Stimulated activated CD8-positive, alpha-beta memory T cell treated with anti-CD3 and anti-CD28 coated beads, Interleukin-7, amount 100 ng/mL, for 48 hours (primary cell): Measurements from ENCODE around the gene PGLYRP3.
"Not testable (repeated sequence)": the region's sequence is repeated elsewhere in the genome, so short reads cannot be mapped to it uniquely, and the experiment has no call there.

Source experiments
- DNase-seq, 2 donors: peaks; one replicate each; pipeline ENCODE4 v3.0.0-alpha.2; 2020; ENCODE audit warnings: low read depth in 1 of 2; ENCODE audit errors: extremely low read depth in 1 of 2

Gene PGLYRP3

DNA sequence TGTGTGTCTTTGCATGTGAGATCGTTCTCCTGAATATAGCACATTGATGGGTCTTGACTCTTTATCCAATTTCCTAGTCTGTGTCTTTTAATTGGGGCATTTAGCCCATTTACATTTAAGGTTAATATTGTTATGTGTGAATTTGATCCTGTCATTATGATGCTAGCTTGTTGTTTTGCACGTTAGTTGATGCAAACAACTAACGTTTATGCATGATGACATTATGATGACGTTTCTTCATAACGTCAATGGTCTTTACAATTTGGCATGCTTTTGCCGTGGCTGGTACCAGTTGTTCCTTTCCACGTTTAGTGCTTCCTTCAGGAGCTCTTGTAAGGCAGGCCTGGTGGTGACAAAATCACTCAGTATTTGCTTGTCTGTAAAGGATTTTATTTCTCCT, 5.4 kb upstream of the PGLYRP3 start:
- not testable (repeated sequence) for DNase-seq

DNA sequence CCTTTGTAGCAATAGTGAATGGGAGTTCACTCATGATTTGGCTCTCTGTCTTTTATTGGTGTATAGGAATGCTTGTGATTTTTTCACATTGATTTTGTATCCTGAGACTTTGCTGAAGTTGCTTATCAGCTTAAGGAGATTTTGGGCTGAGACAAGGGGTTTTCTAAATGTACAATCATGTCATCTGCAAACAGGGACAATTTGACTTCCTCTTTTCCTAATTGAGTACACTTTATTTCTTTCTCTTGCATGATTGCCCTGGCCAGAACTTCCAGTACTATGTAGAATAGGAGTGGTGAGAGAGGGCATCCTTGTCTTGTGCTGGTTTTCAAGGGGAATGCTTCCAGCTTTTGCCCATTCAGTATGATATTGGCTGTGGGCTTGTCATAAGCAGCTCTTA, 3.3 kb upstream of the PGLYRP3 start:
- DNase-seq: not testable (repeated sequence)

DNA sequence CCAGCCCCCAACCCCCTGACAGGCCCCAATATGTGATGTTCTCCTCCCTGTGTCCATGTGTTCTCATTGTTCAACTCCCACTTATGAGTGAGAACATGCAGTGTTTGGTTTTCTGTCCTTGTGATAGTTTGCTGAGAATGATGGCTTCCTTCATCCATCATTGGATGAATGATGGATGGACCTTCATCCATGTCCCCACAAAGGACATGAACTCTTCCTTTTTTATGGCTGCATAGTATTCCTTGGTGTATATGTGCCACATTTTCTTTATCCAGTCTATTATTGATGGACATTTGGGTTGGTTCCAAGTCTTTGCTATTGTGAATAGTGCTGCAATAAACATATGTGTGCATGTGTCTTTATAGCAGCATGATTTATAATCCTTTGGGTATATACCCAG, 1.6 kb upstream of the PGLYRP3 start:
- DNase-seq: not testable (repeated sequence)

DNA sequence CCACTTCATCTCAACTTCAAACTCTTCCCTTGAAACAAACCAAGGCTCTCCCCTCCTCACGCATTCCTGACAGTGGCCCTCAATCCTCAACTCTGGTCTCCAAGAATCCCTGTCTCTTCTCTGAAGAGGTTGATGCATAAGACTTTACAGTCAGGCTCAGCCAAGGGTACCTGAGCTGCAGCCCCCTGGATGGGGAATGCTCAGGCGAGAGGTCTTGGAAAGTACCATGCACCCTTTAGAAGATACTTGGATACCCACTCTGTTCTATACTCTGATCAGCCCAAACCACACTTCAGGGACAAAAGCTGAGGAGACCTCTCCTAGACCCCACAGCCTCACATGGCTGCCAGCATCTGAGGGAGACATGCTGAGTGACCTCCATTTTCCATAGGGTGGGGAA, 536 bp upstream of the PGLYRP3 start:
- no peak for DNase-seq

DNA sequence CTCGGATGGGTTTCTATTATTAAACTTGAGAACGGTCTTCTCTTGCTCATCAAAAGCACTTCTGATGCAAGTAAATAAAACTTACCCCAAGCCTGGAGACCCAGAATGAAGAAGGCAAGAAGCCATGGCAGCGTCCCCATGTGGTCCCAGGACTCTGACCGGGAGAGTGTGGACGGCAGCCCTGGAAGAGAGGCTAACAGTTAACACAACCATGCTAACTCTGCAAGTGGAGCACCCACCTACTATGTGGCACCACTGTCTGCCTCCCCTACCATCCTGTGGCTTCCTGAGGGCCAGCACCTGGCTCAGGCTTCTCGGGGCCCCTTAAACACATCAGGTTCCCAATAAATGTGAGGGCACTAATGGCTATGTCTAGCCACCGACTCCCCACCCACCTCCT, 2.2 kb downstream of the PGLYRP3 start:
- no peak for DNase-seq

DNA sequence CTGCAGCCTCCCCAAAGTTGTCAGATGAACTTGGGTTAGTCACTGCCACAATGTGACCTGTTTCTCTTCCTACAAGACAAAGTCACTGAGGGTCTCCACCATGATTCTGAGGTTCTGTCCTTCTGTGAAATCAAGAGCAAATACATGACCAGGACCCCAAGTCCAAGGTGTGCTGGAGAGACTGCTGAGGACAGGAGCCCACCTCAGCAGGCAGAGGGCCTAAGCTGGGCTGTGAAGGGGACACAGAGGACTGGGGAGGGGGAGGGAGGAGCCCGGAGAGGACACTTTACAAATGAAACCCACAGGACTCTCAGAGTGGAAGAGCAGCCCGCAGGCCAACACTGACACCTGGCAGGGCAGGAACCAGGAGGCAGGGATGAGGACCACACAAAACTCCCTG, 3.3 kb downstream of the PGLYRP3 start:
- no peak for DNase-seq

DNA sequence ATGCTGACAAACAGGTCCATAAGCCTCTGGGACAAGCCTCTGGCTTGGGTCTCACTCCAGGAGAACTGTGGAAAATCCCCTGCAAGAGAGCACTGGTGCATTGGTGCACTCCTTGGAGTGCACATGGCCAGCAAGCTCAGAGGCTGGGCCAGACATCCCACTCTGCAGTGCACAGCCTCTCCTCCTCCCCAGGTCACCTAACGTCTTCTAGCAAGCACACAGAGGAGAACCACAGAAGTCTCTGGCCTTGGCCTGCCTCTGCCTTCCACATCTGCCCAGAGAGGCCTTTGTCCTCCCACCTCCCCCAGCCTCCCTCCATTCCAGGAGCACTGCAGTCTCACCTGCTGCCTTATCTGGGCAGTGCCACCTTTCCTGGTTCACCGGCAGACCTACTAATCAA, 4.2 kb downstream of the PGLYRP3 start:
- no peak for DNase-seq

DNA sequence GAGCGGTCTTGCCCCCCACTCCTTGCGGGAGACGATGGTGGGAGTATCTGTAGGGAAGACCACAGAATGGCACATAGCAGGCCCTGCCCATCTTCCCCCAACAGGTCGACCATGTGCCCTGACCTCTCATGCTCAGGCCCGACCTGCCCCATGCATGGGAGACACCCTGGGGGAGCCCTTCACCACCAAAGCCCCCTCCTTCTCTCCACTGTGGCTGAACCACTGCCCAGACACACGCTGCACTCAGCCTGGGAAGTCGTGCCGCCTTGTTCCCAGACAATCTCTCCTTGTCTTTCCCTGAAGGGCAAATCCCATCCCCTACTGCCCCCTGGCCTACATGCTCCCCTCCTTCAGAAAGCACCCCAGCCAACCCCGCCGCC, 5.5 kb downstream of the PGLYRP3 start:
- DNase-seq: no peak

DNA sequence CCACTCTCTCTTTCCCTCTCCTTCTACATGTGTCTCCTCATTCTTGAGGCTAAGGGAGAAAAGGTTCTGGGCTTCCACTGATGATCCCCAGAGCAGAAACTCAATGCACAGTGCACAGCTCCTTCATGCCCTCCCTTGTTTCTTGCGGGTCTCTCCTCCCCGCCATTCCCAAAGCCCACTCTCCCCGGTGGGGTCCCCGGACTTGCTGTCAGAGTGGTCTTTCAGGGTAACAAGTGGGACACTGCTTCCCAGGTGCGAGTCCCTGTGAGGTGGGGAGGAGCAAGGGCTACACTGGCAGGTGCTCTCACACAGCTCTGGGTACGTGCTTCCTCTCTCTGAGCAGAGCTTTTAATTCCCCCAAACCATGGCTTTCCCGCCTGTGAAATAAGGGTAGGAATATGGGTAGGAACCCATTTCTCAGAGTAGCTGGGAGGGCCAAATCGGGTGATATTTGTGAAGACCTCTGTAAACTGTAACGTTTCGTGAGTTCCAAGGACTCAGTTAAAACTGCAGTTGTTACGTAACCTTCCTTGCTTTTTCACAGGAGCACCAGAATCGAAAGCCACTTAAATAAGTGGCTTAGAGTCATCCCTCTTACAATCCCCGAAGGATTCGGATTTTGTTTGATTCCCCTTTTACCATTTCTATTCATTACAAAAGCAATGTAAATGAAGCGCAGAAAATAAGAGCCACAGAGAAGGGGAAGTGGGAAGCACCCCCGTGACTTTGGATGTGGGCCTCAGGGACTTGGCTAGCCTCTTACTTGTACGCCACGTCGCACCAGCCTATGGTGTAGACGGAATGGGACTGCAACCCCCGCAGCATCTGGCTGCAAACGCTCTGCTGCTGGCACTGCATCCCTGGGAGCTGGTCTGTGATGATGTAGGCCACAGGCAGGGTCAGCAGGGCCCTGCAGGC, 6.2 kb downstream of the PGLYRP3 start:
- DNase-seq: no peak

DNA sequence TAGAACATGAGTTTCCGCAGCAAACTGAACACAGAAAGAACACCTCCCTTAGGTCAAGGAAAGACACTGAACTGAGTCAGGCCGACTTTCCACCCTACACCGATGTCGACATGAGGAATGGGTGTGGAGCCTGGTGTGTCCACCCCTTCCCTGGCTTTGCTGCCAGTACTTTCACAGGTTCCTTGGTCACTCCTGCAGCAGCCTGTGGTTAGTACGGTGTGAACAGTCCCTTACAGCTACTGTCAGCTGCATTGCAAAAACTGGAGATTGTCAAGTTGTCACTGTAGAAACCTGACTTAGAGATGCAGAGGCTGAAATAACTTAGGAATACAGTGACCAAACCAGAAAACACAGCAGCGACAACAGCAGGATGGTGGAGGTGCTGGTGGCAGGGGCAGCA, 7.1 kb downstream of the PGLYRP3 start:
- no peak for DNase-seq

DNA sequence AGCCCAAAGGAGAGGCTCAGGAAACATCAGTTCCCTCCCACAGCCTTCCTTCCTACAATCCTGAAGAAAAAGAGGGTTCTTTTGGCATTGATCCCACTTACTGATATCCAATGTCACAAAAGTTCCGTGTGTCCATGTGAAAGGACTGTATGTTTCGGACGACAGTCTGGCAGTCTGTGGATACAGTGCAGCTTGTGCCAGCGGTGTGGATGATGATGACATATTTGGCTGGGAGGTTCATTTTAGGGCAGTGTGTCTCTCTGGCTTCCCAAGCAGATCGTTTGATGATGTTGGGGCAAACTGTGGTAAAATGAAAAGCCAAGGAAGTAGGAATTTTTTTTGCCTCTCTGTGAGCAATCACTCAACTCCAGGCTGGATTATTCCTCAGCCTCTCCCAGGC, 10.4 kb downstream of the PGLYRP3 start:
- DNase-seq: no peak

DNA sequence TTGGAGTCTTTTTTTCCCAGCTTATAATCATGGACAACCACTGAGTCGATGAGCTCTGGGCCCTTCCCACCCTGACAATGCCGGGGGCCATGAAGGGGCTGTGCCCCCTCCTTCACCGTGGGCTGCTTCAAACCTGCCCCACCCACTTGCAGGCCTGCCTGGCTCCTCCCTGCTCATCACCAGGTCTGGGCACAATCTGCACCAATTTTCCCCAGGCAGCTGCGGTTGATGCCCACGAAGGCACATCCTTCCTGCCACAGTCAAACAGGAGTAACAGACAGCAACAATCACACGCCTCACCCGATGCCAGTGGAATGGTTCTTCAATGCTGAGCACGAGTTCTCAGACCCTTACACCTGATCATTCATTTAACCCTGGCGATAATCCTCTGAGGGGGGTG, 18.9 kb downstream of the PGLYRP3 start:
- no peak for DNase-seq

DNA sequence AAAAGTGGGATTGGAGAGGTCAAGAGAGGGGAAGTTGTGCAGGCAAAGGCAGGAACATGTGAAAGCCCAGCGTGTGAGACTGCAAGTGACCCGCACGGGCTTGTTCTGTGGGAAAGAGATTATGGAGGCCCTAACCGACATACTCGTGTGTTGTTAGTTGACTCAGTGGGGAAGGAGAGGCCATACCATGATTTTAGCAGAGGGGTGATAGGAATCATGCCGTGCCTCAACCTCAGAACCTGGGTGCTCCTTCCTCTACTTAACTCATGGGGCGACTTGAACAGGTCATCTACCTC, 19.3 kb downstream of the PGLYRP3 start:
- no peak for DNase-seq

DNA sequence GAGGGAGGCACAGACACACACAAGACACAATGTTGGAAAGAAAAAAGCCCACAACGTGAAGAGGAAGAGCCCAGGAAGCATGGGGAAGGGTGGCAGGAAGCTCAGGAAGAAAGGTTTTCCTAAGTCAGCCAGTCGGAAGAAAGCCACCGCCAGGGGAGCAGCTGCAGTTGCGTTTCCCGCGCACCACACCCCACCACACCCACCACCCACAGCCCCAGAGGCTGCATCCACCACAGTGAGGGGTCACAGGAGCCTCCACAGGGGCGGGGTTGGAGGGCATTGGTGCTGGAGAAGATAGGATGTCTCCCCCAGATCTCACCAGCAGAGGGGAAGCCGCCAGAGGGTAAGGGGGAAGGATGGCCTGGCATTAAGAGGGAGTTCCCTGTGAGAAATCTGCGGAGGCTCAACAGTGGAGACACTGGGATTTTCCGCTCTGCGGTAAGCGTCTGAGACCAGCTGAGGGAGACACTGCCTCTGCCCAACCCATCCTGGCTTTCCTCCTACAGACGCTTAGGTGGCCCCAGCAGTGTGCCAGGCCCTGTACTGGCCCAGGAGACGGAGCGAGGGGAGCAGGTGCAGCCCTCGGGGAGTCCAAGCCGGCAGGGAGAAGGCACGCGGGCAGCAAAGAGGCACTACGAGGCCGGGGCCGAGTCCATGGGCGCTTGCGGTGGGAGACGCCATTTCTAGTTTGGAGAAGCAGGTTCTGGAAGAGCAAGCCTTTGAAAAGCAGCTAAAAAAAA, 19.8 kb downstream of the PGLYRP3 start:
- no peak for DNase-seq

DNA sequence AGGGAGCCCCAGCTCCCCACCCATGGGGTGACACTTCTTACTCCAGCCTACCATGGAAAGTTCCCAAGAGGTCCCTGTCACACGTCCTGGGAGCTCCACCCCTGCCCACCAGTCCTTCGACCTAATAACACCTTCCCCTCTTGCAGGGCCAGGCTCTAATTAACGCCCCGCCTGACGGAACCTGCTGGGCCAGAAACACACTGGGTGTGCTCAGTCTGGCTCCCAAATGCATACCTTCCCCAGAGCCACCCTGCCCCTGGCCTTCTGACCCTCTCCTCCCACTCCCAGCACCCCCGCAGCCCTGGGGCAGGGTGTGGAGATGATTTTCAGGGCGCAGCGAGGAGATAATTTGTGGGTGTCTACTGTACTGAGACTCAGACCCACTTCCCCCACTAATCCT, 20.6 kb downstream of the PGLYRP3 start:
- DNase-seq: no peak

DNA sequence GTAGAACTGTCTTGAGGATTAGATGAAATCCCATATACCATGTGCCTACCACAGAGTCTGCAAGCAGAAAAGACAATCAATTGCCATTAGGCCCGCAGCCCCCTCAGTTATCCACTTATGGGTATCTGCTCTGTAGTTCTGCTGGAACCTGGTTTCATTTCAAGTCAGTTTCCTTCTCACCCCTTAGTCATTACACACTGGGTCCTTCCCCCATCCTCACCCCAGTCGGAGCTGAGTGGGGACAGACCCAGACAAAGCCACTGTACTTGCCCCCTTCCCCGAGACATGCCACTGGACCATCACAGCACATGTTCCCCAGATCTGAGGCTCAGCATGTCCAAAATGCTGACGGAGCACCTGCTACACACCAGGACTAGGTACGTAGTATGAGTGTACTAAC, 21.2 kb downstream of the PGLYRP3 start:
- DNase-seq: no peak

DNA sequence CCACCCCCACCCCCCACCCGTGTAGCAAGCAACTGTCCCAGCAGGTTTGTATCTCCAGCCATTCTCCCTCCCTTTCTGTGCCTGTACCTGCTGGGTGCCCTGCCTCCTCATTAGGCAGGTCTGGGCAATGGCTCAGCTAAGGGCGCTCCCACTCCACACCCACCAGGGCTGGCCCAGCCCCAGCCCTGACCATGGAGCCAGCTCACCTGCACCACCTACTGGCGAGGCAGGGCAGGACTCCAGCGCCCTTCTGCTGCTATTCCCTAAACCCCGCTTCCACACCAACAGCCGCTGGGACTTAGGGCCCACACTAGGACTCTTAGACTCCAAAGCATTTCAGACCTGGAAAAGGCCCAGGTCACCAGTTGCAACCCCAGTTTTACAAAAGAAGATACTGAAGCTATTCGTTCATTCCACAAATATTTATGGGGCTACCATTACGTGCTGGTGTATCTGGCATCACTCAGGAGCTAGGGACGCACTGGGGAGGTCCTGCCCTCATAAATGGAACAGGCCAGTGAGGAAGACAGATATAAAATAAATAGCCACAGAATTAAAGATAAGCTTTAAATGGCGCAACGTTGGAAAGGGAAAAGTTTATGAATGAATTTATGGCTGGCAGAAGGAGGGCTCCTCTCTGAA, 24.0 kb downstream of the PGLYRP3 start:
- peak in 1 of 2 donors; percentile 5 for DNase-seq

DNA sequence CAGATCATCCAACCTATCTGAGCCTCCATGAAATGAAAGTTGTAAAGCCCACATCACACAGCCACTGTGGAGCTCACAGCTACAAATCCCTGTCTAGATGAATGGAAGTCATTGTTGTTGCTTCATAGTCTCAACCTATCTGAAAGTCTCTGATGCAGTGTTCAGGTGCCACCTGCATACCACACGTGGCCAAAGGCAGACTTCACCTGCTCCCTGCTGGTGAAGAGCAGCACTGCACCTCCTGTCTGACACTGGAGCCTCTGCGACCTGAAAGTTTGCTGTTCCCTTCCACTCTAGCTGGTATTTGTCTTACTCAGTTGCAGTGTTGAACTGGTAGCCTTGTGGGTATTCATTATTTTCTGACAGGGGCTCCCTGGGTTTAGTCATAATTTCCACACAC, 34.9 kb downstream of the PGLYRP3 start:
- DNase-seq: no peak

DNA sequence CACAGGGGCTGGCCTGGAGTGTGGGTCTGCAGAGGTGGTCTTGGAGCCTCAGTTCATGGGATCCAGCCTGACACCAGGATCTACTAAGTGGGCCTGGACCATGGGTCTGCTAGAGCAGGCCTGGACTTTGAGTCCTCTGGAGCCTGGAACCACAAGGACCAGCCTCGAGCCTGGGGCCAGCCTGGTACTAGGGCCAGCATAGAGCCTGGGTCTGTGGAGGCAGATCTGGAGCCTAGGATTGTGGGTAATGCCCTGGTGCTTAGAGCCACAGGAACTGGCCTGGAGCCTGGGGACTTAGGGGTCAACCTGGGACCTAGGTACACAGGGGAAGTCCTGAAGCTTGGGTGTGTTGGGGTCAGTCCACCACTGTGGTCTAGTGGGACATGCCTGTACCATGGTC, 40.6 kb downstream of the PGLYRP3 start:
- no peak for DNase-seq

DNA sequence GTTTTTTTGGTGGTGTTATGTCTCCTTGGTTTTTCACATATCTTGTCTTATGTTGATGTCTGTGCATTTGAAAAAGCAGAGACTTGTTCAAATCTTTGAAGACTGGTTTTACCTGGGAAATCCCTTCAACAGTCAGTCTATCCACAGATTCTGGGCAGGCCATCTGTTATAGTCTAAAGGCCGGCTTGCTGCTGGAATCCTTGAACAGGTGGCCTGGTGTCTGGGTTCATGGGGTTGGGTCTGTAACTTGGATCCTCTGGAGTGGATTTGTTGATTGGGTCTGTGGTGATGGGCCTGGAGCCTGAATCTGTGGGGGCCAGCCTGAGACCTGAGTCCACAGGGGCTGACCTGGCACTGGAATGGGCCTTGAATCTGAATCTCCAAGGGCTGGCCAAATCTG, 41.0 kb downstream of the PGLYRP3 start:
- DNase-seq: no peak

DNA sequence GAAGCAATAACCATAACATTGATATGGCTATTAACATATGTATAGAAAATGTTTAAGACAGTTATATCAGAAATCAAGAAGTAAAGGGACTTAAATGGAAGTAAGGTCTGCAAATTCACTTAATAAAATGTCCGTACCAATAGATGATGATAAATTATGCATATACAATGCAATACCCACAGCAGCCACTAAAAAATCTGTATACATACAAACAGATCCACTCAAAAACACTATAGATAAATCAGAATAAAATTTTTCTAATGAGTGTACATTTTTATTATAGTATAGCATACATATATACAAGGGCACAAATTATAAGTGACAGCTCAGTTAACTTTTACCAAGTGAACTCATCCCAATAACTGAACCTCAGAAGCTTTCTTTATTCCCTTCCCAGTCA, 47.3 kb downstream of the PGLYRP3 start:
- no peak for DNase-seq
